HepG2 (cell line): ENCODE results near the gene ARPC1A. TPM values are rescaled to one million over a fixed set of nuclear protein-coding genes. Genes with fewer than 3 reads are reported as not detected.

Experiments used
- AKAP8 ChIP-seq: sonication (generic); formaldehyde crosslinking; IDR thresholded peaks from 2 replicates; pipeline ENCODE4 v1.5.1; 2020; ENCODE audit warnings: mild to moderate bottlenecking, missing genetic modification reagents
- GATAD2A ChIP-seq: IDR thresholded peaks from 2 replicates; pipeline ENCODE4 v1.6.1; 2016
- HNRNPL ChIP-seq: fragments of 200-400 bp; formaldehyde crosslinking; IDR thresholded peaks from 2 replicates; pipeline ENCODE4 v1.6.1; 2017; ENCODE audit warnings: mild to moderate bottlenecking, low read depth, low read length
- IKZF1 ChIP-seq: fragments of 450-650 bp; IDR thresholded peaks from 2 replicates; pipeline ENCODE4 v1.7.1; 2016
- KLF6 ChIP-seq: IDR thresholded peaks from 2 replicates; pipeline ENCODE4 v1.8.0; 2016; ENCODE audit warnings: missing biosample characterization, missing genetic modification reagents
- NFYC ChIP-seq: IDR thresholded peaks from 2 replicates; pipeline ENCODE4 v1.6.1; 2016; ENCODE audit warnings: missing genetic modification reagents, missing compliant biosample characterization
- SRF ChIP-seq: IDR thresholded peaks from 2 replicates; pipeline ENCODE4 v1.6.1; 2011; ENCODE audit warnings: mild to moderate bottlenecking, low read depth, low read length, moderate library complexity
- WIZ ChIP-seq: sonication (generic); formaldehyde crosslinking; IDR thresholded peaks from 2 replicates; pipeline ENCODE4 v1.5.1; 2020; ENCODE audit warnings: mild to moderate bottlenecking, missing genetic modification reagents
- ZBTB38 ChIP-seq: sonication (generic); formaldehyde crosslinking; IDR thresholded peaks from 2 replicates; pipeline ENCODE4 v1.5.1; 2020; ENCODE audit warnings: mild to moderate bottlenecking, missing genetic modification reagents
- ZFP36L1 ChIP-seq: sonication (generic); formaldehyde crosslinking; IDR thresholded peaks from 2 replicates; pipeline ENCODE4 v1.8.0; 2022; ENCODE audit warnings: mild to moderate bottlenecking, missing genetic modification reagents, moderate library complexity
- ZFP37 ChIP-seq: sonication (generic); formaldehyde crosslinking; IDR thresholded peaks from 2 replicates; pipeline ENCODE4 v1.4.0; 2020; ENCODE audit warnings: missing genetic modification reagents, borderline replicate concordance
- ZNF232 ChIP-seq: sonication (generic); formaldehyde crosslinking; IDR thresholded peaks from 2 replicates; pipeline ENCODE4 v1.4.0; 2020; ENCODE audit warnings: missing genetic modification reagents, borderline replicate concordance
- ZNF24 ChIP-seq: fragments of 450-650 bp; IDR thresholded peaks from 2 replicates; pipeline ENCODE4 v1.6.1; 2017; ENCODE audit warnings: antibody characterized with exemption, mild to moderate bottlenecking
- ZNF354B ChIP-seq: sonication (generic); formaldehyde crosslinking; IDR thresholded peaks from 2 replicates; pipeline ENCODE4 v1.8.0; 2022; ENCODE audit warnings: mild to moderate bottlenecking, missing genetic modification reagents
- ZNF556 ChIP-seq: sonication (generic); formaldehyde crosslinking; IDR thresholded peaks from 2 replicates; pipeline ENCODE4 v1.4.0; 2020; ENCODE audit warnings: mild to moderate bottlenecking, missing genetic modification reagents, borderline replicate concordance
- ZNF562 ChIP-seq: sonication (generic); formaldehyde crosslinking; IDR thresholded peaks from 2 replicates; pipeline ENCODE4 v1.8.0; 2022; ENCODE audit warnings: missing genetic modification reagents, borderline replicate concordance
- ZNF670 ChIP-seq: sonication (generic); formaldehyde crosslinking; IDR thresholded peaks from 2 replicates; pipeline ENCODE4 v1.8.0; 2022; ENCODE audit warnings: mild to moderate bottlenecking, missing genetic modification reagents, borderline replicate concordance
- ZNF788 ChIP-seq: sonication (generic); formaldehyde crosslinking; IDR thresholded peaks from 2 replicates; pipeline ENCODE4 v1.5.0; 2020; ENCODE audit warnings: mild to moderate bottlenecking, missing genetic modification reagents, borderline replicate concordance
- ZNF816 ChIP-seq: sonication (generic); formaldehyde crosslinking; IDR thresholded peaks from 2 replicates; pipeline ENCODE4 v1.8.0; 2022; ENCODE audit warnings: missing genetic modification reagents, mild to moderate bottlenecking, borderline replicate concordance
- polyA plus RNA-seq, 8 experiments: library from polyadenylated mRNA; depleted of rRNA in 3 of 8; stranded (reverse) in 7 of 8; unstranded in 1 of 8; fragments of >200 nt; fragmentation: Illumina TruSeq in 4 of 8; extraction: Trizol in 4 of 8; gene quantifications; 2 replicates each; pipeline versions ENCODE4 v1.2.1 to v1.2.3, GENCODE V29; 2011 to 2016; ENCODE audit warnings: low read depth in 4 of 8, missing spikeins in 1 of 8, mixed read lengths in 1 of 8; ENCODE audit not compliant: insufficient read depth in 1 of 8
- total RNA-seq, 5 experiments: library from RNA; depleted of rRNA; stranded (reverse); fragments of >200 nt; fragmentation: Illumina TruSeq; extraction: Trizol; gene quantifications; 2 replicates each; pipeline ENCODE4 v1.2.3, GENCODE V29; 2016; ENCODE audit warnings: low read depth in 1 of 5
- TF ChIP-seq, protein P1 (sequence below), 2 experiments: IDR thresholded peaks; 2 replicates each; pipeline ENCODE4 v1.6.1; 2011 to 2012; ENCODE audit warnings: low read length in 2 of 2, borderline replicate concordance in 1 of 2, low read depth in 1 of 2, mild to moderate bottlenecking in 1 of 2, moderate library complexity in 1 of 2
- TF ChIP-seq, protein P2 (sequence below): sonication (generic); formaldehyde crosslinking; IDR thresholded peaks from 2 replicates; pipeline ENCODE4 v1.8.1; 2023; ENCODE audit warnings: missing genetic modification reagents, mild to moderate bottlenecking, borderline replicate concordance
- TF ChIP-seq, protein P3 (sequence below): IDR thresholded peaks from 2 replicates; pipeline ENCODE4 v1.6.1; 2016; ENCODE audit warnings: low read depth, borderline replicate concordance
- TF ChIP-seq, protein P4 (sequence below): sonication (generic); formaldehyde crosslinking; IDR thresholded peaks from 2 replicates; pipeline ENCODE4 v1.4.0; 2020; ENCODE audit warnings: missing genetic modification reagents
- TF ChIP-seq, protein P5 (sequence below): IDR thresholded peaks from 2 replicates; pipeline ENCODE4 v1.6.1; 2016

The ARPC1A gene
- total and polyA plus RNA-seq, 2 of the 13 experiments (the other 11 are each of a cell fraction or from before 2014, with no cell fraction given) = 44.3 to 88.5 TPM

DNA sequence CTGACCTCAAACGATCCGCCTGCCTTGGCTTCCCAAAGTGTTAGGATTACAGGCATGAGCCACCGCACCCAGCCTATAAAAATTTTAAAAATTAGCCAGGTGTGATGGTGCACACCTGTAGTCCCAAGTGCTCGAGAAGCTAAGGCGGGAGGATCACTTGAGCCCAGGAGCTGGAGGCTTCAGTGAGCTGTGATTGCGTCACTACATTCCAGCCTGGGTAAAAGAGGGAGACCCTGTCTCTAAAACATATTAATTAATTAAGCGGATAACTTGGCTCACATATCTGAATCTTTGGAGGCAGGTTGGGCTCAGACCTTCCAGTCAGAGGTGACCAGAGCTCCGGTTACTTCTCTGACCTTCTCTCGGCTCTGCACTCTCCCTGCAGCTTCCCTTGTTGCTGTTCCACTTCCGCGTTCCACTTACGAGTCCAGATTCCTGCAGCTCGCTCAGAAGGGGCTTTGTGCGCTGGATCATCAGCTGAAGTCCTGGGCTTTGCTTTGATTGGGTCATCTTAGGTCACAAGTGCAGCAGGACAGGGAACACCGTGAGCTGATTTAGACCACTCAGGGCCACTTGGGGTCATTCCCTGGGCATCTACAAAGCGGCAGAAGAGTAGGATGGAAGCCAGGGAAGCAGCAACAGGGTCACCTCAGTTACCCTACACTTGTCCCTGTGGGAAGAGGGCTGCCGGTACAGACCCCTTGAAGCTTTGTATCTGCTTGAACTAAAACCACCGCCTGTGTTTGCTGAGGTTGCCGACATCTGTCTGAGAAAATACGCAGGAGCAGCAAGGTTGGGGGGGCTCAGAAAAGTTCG, 46.8 kb downstream of the ARPC1A start (continued):
- TF ChIP-seq ZNF670 (CRISPR knock-in tag) (no peak), ZNF24 (no peak), ZNF232 (CRISPR knock-in tag) (no peak), ZNF788 (CRISPR knock-in tag) (peak; percentile 76; the same call in 1 of the 2 replicates), ZNF556 (0 out of 2 replicates have a peak, but pooled peaks have one; percentile 46), KLF6 (CRISPR knock-in tag) (no peak), ZFP37 (no peak), ZNF354B (0 out of 2 replicates have a peak, but pooled peaks have one; percentile 30), ZNF562 (CRISPR knock-in tag) (no peak), AKAP8 (no peak), IKZF1 (no peak), HNRNPL (no peak), ZFP36L1 (CRISPR knock-in tag) (no peak), SRF (no peak), ZNF816 (CRISPR knock-in tag) (no peak), WIZ (no peak), GATAD2A (CRISPR knock-in tag) (peak; percentile 70), ZBTB38 (peak; percentile 41; the same call in 1 of the 2 replicates), NFYC (CRISPR knock-in tag) (peak; percentile 65)
- TF ChIP-seq, protein P1, sequence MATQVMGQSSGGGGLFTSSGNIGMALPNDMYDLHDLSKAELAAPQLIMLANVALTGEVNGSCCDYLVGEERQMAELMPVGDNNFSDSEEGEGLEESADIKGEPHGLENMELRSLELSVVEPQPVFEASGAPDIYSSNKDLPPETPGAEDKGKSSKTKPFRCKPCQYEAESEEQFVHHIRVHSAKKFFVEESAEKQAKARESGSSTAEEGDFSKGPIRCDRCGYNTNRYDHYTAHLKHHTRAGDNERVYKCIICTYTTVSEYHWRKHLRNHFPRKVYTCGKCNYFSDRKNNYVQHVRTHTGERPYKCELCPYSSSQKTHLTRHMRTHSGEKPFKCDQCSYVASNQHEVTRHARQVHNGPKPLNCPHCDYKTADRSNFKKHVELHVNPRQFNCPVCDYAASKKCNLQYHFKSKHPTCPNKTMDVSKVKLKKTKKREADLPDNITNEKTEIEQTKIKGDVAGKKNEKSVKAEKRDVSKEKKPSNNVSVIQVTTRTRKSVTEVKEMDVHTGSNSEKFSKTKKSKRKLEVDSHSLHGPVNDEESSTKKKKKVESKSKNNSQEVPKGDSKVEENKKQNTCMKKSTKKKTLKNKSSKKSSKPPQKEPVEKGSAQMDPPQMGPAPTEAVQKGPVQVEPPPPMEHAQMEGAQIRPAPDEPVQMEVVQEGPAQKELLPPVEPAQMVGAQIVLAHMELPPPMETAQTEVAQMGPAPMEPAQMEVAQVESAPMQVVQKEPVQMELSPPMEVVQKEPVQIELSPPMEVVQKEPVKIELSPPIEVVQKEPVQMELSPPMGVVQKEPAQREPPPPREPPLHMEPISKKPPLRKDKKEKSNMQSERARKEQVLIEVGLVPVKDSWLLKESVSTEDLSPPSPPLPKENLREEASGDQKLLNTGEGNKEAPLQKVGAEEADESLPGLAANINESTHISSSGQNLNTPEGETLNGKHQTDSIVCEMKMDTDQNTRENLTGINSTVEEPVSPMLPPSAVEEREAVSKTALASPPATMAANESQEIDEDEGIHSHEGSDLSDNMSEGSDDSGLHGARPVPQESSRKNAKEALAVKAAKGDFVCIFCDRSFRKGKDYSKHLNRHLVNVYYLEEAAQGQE (IDR thresholded peaks at IDR 0.05; ENCODE audit: borderline replicate concordance in 1 of 2, low read depth in 1 of 2, low read length in 2 of 2) = no peak
- TF ChIP-seq, protein P2, sequence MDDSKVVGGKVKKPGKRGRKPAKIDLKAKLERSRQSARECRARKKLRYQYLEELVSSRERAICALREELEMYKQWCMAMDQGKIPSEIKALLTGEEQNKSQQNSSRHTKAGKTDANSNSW (CRISPR knock-in tag) = no peak
- TF ChIP-seq, protein P3, sequence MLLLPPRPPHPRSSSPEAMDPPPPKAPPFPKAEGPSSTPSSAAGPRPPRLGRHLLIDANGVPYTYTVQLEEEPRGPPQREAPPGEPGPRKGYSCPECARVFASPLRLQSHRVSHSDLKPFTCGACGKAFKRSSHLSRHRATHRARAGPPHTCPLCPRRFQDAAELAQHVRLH (CRISPR knock-in tag) = no peak
- TF ChIP-seq, protein P4, sequence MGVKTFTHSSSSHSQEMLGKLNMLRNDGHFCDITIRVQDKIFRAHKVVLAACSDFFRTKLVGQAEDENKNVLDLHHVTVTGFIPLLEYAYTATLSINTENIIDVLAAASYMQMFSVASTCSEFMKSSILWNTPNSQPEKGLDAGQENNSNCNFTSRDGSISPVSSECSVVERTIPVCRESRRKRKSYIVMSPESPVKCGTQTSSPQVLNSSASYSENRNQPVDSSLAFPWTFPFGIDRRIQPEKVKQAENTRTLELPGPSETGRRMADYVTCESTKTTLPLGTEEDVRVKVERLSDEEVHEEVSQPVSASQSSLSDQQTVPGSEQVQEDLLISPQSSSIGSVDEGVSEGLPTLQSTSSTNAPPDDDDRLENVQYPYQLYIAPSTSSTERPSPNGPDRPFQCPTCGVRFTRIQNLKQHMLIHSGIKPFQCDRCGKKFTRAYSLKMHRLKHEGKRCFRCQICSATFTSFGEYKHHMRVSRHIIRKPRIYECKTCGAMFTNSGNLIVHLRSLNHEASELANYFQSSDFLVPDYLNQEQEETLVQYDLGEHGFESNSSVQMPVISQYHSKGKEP = no peak
- TF ChIP-seq, protein P5, sequence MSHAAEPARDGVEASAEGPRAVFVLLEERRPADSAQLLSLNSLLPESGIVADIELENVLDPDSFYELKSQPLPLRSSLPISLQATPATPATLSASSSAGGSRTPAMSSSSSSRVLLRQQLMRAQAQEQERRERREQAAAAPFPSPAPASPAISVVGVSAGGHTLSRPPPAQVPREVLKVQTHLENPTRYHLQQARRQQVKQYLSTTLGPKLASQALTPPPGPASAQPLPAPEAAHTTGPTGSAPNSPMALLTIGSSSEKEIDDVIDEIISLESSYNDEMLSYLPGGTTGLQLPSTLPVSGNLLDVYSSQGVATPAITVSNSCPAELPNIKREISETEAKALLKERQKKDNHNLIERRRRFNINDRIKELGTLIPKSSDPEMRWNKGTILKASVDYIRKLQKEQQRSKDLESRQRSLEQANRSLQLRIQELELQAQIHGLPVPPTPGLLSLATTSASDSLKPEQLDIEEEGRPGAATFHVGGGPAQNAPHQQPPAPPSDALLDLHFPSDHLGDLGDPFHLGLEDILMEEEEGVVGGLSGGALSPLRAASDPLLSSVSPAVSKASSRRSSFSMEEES (CRISPR knock-in tag) = peak; percentile 64
